ENCODE data around the gene EP300.
"Not testable (repeated sequence)": the region's sequence is repeated elsewhere in the genome, so short reads cannot be mapped to it uniquely, and the experiment has no call there.

Gene EP300

GRCh38 chr22:41052661-41053490, 39.5 kb upstream of the EP300 start:
- peak; percentile 13 for DNase-seq (ENCODE audit: low read depth)
- no peak overlapping the region for H3K4me3 ChIP-seq (ENCODE audit: control insufficient read depth, low read depth, low read length)
- TF ChIP-seq CTCF (conservative IDR thresholded peaks at IDR 0.05; ENCODE audit: control insufficient read depth, insufficient read depth, low read depth, low read length) = no peak

- TF ChIP-seq CTCF (conservative IDR thresholded peaks at IDR 0.05; ENCODE audit: control insufficient read depth, insufficient read depth, low read depth, low read length) = no peak
- DNase-seq (ENCODE audit: low read depth) = no peak
- no peak overlapping the region for H3K4me3 ChIP-seq (ENCODE audit: control insufficient read depth, low read depth, low read length)
These were observed 35.3 kb upstream of the EP300 start for GRCh38 chr22:41057076-41057475.

DNA sequence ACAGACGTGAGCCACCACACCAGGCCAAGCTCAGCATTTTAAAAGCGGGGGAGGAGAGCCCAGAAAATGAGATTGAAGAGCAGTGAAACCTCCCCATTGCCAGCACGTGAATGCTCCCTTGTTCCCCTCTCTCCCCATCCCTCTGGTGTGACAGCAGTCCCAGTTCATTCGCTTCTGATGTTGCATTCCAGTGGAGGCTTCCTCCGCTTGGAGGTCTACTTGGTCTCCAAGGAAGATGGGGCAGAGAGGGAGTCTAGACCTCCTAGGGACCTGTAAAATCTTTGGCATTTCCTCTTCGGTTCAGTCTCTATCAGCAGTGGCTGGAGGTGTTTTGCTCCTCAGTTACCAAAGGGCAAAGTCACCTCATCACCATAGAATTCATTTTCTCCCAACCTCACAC, 30.2 kb upstream of the EP300 start:
- H3K4me3 ChIP-seq (ENCODE audit: control insufficient read depth, low read depth, low read length) = no peak overlapping the region
- DNase-seq (ENCODE audit: low read depth) = no peak
- no peak for TF ChIP-seq CTCF (conservative IDR thresholded peaks at IDR 0.05; ENCODE audit: control insufficient read depth, insufficient read depth, low read depth, low read length)

DNA sequence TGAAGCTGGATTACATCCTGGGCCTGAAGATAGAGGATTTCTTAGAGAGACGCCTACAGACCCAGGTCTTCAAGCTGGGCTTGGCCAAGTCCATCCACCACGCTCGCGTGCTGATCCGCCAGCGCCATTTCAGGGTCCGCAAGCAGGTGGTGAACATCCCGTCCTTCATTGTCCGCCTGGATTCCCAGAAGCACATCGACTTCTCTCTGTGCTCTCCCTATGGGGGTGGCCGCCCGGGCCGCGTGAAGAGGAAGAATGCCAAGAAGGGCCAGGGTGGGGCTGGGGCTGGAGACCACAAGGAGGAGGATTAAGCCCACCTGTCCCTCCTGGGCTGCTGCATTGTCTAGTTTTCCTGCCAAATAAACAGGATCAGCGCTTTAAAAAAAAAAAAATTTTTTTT, 28.1 kb upstream of the EP300 start:
- not testable (repeated sequence) for H3K4me3 ChIP-seq (ENCODE audit: control insufficient read depth, low read depth, low read length); DNase-seq (ENCODE audit: low read depth)

DNA sequence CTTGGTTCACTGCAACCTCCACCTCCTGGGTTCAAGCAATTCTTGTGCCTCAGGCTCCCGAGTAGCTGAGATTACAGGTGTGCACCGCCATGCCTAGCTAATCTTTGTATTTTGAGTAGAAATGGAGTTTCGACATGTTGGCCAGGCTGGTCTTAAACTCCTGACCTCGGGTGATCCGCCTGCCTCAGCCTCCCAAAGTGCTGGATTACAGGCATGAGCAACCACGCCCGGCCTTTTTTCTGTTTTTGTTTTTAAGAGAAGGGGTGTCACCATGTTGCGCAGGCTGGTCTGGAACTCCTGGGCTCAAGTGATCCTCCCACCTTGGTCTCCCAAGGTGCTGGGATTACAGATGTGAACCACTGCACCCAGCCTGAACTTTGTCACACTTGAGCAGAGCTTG, 26.1 kb upstream of the EP300 start:
- DNase-seq (ENCODE audit: low read depth); H3K4me3 ChIP-seq (ENCODE audit: control insufficient read depth, low read depth, low read length): not testable (repeated sequence)

- H3K4me3 ChIP-seq (ENCODE audit: control insufficient read depth, low read depth, low read length); DNase-seq (ENCODE audit: low read depth): not testable (repeated sequence)
These were observed 24.4 kb upstream of the EP300 start for GRCh38 chr22:41067968-41068367.

DNA sequence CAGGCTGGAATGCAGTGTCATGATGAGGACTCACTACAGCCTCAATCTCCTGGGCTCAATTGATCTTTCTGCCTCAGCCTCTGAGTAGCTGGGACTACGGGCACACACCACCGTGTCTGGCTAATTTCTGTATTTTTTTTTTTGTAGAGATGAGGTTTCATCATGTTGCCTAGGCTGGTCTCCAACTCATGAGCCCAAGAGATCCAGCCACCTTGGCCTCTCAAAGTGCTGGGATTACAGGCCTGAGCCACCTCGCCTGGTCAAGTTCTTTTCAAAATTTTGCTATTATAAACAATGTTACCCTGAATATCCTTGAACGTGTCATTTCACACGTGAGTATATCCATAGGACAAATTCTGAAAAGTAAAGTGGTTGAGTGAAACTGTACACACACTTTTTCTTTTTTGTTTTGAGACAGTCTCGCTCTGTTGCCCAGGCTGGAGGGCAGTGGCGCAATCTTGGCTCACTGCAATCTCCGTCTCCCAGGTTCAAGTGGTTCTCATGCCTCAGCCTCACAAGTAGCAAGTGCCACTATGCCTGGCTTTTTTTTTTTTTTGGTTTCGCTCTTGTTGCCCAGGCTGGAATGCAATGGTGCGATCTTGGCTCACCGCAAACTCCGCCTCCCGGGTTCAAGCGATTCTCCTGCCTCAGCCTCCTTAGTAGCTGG, 21.6 kb upstream of the EP300 start:
- DNase-seq (ENCODE audit: low read depth) = no peak
- H3K4me3 ChIP-seq (ENCODE audit: control insufficient read depth, low read depth, low read length) = no peak overlapping the region
- no peak for TF ChIP-seq CTCF (conservative IDR thresholded peaks at IDR 0.05; ENCODE audit: control insufficient read depth, insufficient read depth, low read depth, low read length)

DNA sequence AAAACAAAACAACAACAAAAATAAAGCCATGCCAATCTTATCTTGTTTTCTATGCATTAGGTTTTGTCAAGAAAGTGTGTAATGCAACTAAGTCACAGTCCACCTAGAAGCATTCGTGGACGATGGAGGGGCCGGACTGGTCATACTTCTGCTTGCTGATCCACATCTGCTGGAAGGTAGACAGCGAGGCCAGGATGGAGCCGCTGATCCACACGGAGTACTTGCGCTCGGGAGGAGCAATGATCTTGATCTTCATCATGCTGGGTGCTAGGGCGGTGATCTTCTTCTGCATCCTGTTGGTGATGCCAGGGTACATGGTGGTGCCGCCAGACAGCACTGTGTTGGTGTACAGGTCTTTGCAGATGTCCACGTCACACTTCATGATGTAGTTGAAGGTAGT, 18.3 kb upstream of the EP300 start:
- no peak for TF ChIP-seq CTCF (conservative IDR thresholded peaks at IDR 0.05; ENCODE audit: control insufficient read depth, insufficient read depth, low read depth, low read length)
- H3K4me3 ChIP-seq (ENCODE audit: control insufficient read depth, low read depth, low read length) = no peak overlapping the region

More for the DNA sequence above, 18.3 kb upstream of the EP300 start:
- DNase-seq (ENCODE audit: low read depth) = no peak

All from fibroblast of mammary gland (primary cell).